Heart left ventricle (tissue), 13 donors: ENCODE data around the gene ZNF701.

ENCODE experiments used
- CTCF ChIP-seq, 12 donors: fragments of 200-600 bp; sonication (generic) in 4 of 12; IDR thresholded peaks; one replicate each; pipeline versions ENCODE4 v1.5.0 to v1.8.0; 2018 to 2022; ENCODE audit warnings: antibody characterized with exemption in 12 of 12, mild to moderate bottlenecking in 5 of 12
- POLR2A ChIP-seq, 2 donors: fragments of 450-650 bp; IDR thresholded peaks; one replicate each; pipeline ENCODE4 v1.6.1; 2017; ENCODE audit warnings: antibody characterized with exemption in 2 of 2, mild to moderate bottlenecking in 2 of 2, moderate library complexity in 2 of 2
- donor health status: ischemic (EF 13 %, LVEDD 7.1; RV severe dilation, severe dysfunction).
- donor health status: DM: no; HTN: yes; CAD: no.
- donor health status: DM: no; HTN: no; CAD: no.
- donor health status: ischemic (EF 25% LVEDD 6.9; RV normal size, moderate dysfunction).
- donor health status: ischemic (EF 25% LVEDD 5.7; RV mildly dilated, moderate dysfunction).
- donor health status: ischemic (EF 35%, LVEDD 5.7; RV mildly dilated, moderate dysfunction).
- donor health status: nonischemic (EF 11% LVEDD 7.7; RV severe dilation, severe dysfunction).
- donor health status: DM: yes; HTN: yes; CAD: no.
- donor health status: PGD.
- donor health status: ischemic (EF 29% LVEDD 5.4; RV normal size, mild dysfunction).
- donor health status: nonischemic (EF 23%, LVEDD 6.1; RV moderate dilation, normal function).

GRCh38 chr19:52599241-52599640 lies 29.2 kb downstream of the ZNF701 start:
- TF ChIP-seq POLR2A (IDR thresholded peaks at IDR 0.05) (no peak), CTCF (IDR thresholded peaks at IDR 0.05) (no peak)
